ENCODE measurements around the gene ANTXR1. TPM values are rescaled to one million over a fixed set of nuclear protein-coding genes. Genes with fewer than 3 reads are reported as not detected.

The ANTXR1 gene
- total RNA-seq, 1 experiment from 2014 or later = 51.6 TPM

DNA sequence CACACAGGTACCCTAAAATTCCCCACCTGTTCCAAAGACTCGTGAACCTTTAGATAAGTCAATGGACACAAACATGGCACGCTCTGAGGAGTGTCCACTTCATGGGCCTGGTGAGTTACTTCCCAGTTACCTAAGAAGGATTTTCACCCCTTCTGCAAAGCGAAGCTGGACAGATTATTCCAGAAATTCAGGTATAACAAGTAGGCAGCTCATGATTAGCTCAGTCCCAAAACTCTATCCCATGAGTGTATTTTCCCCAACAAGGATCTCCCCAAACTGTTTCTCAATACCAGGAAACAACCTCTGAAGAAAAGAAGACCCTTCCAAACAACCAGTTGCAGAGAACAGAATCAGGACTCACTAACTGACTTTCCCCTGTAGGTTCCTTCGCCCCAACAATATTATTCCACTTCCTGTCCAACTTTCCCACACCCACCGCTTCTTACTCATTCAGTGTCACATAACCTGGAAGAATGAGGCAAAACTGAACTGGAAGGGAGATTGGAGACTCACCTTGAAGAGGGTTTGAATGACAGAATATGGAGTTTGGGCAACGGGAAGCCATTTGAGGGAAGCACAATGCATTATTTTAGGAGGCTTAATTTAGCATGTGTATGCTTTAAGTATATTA is 120.1 kb downstream of the ANTXR1 start:
- in situ Hi-C loops (cut with HindIII; ENCODE audit: low pct_unique_long_range_greater_than_20kb, low sequenced_read_pairs) = no loop called here
- DNase-seq (ENCODE audit: low read depth, low spot score) = no peak

DNA sequence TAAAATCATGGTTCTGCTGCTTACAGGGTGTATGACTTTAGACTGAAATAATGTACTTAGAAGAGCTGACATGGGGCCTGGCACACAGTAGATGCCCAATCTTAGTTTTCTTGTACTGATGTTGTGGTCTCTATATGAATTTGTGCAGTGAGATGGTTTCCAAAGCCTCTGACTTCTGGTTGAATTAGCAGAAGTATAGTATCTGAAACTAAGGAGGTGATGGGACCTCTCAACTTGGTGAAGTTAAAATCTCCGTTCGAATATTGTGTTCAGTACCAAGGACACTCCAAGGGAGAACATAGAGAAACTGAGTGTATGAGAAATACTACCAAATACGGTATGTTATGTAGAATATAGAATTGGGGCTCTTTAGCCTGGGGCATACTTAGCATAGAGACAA is 120.9 kb downstream of the ANTXR1 start:
- in situ Hi-C loops (cut with HindIII; ENCODE audit: low pct_unique_long_range_greater_than_20kb, low sequenced_read_pairs) = no loop called here
- DNase-seq (ENCODE audit: low read depth, low spot score) = no peak

DNA sequence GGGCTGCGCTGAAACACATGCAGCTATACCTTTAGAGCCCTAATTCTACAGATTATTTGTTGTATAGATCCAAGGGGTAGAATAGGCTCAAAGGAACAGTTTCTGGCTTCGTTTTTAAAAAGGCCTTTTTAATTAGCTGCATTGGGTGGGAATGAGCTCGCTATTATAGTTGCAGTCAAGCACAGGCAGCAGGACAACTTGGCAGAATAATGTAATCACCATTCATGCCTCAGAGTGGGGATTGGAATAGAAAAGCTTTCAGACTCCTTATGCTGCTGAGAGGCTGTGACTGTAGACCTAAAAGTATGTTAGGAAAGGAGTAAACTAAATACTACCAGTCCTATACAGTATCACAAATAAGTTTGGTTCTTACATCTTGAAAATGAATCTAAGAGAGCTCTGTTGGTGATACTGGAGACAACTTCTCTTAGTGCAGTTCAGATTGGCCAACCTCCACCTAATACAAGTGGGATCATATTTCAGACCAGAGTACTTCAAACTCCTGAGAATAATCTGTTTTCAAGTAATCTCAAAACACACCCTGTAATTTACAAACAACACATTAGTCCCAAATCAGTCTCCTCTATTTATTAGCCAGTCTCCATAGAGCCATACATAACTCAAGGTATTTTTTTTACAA is 121.4 kb downstream of the ANTXR1 start:
- DNase-seq (ENCODE audit: low read depth, low spot score) = no peak
- in situ Hi-C loops (cut with HindIII; ENCODE audit: low pct_unique_long_range_greater_than_20kb, low sequenced_read_pairs) = no loop called here

DNA sequence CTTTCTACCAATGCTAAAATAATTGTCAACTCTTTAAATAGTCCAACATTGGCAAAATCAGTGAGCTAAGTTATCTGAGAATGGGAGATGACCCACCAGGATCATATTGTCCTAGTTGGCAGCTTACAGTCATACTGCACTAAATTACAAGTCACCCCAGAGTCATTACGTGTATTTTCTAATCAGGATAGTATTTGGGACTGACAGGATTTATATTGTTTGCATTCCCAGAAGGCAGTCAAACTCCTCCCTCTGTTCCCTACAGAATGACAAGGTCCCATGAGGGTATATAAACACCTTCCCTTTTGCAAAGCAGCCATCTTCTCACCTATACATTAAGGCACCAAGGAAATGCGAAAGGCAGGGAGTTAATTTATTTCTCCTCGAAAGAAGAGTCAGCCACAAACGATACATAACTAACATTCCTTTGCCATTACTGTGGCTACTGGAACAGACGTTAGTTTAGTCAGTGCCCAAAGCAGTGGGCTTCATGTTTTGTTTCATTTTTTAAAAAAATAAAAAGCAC is 125.3 kb downstream of the ANTXR1 start:
- in situ Hi-C loops (cut with HindIII; ENCODE audit: low pct_unique_long_range_greater_than_20kb, low sequenced_read_pairs) = no loop called here
- no peak for DNase-seq (ENCODE audit: low read depth, low spot score)

DNA sequence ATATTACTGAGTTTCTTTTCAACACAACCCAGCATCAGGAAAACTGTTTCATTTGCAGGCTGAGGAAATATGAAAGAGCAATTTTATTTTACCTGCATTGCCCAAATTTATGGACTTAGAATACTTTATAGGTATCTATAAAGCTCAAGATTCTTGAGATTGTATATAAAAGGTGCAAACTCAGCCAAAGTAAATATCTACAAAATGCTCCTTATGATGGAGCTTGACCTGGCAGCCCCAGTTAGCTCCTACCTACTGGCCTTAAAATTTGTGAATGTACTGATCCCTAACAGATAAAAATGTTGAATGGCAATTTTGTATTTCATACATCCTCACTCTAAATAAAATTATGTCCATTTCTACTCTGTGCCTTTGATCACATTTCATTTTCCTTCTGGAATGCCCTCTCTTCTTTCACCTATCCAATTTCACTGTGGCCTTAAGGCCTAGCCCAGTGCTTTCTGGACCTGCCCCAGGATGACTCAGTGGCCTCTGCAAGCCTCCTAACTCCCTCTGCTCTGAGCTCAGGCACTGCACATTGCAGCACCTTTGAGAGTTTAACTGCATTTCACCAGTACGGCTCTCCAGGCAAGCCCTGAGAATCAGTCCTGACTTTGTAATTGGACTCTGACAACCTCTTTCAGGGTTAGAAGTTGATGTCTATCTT is 125.9 kb downstream of the ANTXR1 start:
- DNase-seq (ENCODE audit: low read depth, low spot score) = no peak
- in situ Hi-C loops (cut with HindIII; ENCODE audit: low pct_unique_long_range_greater_than_20kb, low sequenced_read_pairs) = no loop called here

DNA sequence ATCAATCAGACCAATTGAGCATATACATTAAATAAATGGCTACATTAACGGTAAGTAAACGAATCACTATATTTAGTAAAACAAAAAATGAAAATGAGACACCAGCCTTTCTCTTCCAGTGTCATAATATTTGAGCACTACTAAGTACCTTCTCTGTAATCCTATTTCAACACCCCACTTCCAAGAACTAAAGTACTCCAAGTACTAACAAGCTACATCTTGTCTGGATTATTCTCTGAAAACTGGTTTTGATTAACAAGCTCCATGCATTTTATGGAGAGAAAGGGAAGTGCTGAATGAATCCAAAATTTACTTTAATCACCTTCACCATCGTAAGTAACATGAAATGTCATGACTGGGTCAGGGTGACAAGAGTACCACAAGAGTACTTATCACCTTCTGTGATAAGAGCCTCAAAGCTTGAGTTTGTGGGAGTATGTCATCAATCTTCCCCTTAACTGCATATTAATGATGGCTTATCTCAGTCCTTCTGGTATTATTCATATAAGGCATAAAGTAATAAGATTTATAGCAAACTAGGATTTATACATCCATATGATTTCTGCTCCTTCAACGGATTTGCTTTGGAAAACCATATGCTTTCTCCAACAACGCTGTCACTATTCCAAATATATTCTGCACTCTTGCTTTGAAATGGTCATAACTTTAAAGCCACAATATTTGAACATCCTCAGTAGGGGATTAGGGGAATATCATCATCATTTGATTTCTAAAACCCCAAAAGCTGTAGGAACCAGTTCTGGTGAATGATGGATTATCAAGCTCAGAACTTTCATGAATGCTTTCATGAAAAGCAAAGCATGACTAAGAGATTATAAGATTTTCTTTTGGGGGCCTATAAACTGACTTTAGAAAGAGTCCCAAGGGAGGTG is 127.0 kb downstream of the ANTXR1 start:
- no peak for DNase-seq (ENCODE audit: low read depth, low spot score)
- in situ Hi-C loops (cut with HindIII; ENCODE audit: low pct_unique_long_range_greater_than_20kb, low sequenced_read_pairs) = no loop called here

DNA sequence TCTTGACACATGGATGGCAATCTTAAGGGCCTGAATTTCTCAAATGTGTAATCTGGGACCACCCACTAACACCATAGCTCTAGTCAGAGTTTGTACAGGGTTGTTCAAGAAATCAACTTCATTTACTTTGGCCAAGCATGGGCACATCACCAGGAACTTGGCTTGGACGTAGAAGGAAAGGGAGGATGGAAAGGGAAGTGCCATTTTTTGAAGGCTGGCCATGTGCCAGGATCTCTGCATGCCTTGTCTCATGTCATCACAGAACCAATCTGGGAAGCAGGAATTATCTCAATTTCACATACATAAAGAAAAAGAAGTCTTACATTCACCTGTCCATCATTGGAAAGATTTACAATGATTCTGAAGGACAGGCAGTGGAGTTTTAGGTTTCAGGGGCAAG is 128.1 kb downstream of the ANTXR1 start:
- DNase-seq (ENCODE audit: low read depth, low spot score) = no peak
- in situ Hi-C loops (cut with HindIII; ENCODE audit: low pct_unique_long_range_greater_than_20kb, low sequenced_read_pairs) = no loop called here

DNA sequence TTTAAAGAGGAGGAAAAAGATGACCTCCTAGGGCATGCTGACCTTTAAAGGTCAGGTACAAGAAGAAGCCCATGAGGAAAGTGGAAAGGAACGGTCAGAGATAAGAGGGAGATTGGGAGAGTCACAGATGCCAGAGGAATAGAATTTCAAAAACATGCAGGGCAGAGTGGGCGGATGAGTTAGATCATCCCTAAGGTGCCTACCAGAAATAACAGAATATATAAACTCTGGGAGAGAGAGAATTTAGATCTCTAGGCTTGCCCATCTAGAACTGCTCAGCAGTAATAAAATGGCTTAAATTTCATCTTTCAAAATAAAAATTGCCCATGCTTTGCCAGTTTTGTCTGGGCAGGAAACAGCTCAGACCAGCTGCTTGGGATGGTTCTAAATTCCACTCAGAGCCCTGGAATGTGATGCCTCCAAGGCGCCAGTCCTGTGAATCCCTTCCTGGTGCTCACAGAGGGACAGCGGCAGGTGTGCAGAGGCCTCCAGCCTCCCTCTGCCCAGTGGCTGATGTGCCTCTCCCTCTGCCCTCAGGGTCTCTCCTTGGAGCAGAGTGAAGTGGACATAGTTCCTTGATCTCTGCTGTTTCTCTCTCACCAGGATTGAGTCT is 130.9 kb downstream of the ANTXR1 start:
- DNase-seq (ENCODE audit: low read depth, low spot score) = no peak
- in situ Hi-C loops (cut with HindIII; ENCODE audit: low pct_unique_long_range_greater_than_20kb, low sequenced_read_pairs) = no loop called here

DNA sequence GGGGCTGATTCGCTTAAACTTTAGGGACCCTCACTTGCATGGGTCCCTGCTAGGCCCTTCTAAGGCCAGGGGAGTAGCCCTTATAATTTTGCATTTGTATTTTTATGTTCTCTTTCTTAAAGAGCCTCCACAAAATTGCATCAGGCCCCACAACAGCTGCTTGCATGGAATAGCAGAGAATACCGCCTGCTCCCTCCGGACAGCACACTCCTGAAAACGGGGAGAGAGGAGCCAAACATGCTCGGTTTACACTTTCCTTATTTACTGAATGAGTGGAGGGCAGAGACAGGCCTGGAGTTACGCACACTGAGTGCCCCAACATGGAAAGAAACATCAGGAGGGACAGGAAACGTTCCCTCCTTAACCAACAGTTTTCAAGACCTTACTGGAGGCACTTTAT is 132.2 kb downstream of the ANTXR1 start:
- in situ Hi-C loops (cut with HindIII; ENCODE audit: low pct_unique_long_range_greater_than_20kb, low sequenced_read_pairs) = no loop called here
- no peak for DNase-seq (ENCODE audit: low read depth, low spot score)

DNA sequence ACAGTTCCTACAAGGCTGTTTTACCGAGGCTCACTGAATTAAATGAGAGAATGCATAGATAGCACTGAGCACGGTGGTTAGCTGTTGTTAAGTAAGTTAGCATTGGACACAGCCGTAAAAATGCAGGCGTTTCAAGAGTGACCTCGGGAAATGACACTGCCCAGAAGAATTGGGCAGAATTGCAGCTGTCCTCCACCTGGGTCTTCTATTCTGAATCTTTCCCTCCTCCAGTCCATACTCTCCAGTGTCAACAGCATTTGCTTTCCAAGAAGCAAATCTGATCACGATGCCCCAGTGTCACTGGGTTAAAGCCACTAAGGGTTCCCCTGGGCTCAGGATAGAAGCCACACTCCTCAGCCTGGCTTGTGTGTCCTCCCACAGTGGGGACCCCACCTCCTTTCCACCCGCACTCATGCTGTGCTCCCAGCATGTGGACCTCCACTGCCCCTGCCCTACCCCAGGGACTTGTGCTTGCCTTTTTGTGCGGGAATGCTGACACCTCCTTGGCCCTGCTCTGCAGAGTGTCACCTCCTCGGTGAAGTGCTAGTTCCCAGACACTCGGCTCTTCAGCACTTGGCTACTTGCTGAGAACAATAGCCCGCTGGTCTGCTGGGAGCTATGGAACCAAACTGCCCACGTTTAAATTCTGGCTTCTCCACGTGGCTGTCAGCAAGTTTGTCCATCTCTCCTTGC is 135.0 kb downstream of the ANTXR1 start:
- in situ Hi-C loops (cut with HindIII; ENCODE audit: low pct_unique_long_range_greater_than_20kb, low sequenced_read_pairs) = no loop called here
- no peak for DNase-seq (ENCODE audit: low read depth, low spot score)

DNA sequence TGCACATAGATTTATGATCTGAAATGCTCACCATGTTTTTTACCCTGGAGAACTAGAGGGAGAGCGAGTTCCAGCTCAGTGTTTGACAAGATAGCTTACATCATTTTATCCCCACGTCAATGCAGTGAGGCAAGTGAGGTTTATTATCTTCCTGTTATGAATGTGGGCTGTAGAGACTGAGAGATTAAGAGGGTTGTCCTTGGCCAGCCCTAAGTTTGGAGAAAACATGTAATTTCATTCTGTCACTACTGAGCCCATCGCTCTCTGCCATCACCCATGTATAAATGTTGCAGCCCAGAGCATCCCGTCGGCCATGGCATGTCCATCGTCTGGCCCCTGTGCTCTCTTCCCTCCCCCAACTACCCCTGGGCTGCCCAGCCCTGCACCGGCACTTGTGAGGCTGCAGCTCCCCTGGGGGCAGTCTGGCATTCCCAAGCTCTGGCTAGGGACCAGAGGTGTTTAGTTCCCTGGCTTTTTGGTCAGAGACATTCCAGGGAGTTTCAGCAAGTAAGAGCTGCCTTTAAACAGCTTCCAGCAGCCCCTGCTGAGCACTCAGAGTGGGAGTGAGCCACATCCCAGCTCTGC is 136.7 kb downstream of the ANTXR1 start:
- in situ Hi-C loops (cut with HindIII; ENCODE audit: low pct_unique_long_range_greater_than_20kb, low sequenced_read_pairs) = no loop called here
- DNase-seq (ENCODE audit: low read depth, low spot score) = no peak

DNA sequence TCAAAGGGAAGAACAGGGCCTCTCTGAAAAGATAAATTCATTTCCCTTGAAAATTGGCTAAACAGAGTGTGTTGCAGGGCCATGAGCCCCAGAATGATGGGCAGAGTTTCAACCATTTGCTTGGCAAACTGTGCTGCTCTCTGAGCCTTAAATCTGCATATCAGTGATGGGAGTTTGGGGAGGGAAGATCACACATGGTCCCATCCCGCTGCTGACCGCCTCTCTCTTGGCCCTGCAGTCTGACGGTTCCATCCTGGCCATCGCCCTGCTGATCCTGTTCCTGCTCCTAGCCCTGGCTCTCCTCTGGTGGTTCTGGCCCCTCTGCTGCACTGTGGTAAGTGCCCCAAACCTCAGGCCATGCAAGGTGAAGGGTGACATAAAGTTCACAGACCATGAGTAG is 139.0 kb downstream of the ANTXR1 start:
- in situ Hi-C loops (cut with HindIII; ENCODE audit: low pct_unique_long_range_greater_than_20kb, low sequenced_read_pairs) = no loop called here
- no peak for DNase-seq (ENCODE audit: low read depth, low spot score)

DNA sequence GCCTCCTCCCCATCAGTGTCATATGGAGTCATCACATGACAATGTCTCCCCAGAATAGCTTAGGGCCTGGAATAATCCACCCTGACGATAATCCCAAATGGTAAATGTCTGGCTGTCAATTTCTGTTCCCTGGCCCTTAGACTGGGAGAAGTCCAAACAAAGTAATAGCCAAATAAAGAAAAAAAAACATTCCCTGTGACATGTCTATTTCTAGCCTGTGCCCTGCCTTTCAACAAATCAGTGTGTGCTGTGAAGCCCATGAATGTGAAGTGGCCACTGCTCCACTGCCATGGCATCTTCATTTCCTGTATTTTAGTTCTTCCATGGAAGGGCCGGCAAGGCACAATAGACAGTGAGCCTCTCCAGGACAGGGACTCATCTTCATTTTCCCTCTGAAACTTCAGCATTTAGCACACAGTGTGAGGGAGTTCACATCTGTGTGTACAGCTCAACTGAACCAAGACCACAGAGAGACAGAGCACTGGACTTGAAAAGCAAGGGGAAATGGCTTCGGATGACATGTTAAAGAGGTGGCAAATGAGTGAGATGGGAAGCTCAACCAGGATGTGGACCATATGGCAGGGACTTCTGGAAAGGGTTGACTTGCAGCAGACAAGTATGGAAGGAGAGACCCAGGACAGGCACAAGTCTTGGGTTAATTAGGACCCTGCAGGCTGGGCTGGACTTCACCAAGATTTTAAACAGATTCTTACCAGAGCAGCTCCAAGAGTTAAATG is 140.0 kb downstream of the ANTXR1 start:
- no peak for DNase-seq (ENCODE audit: low read depth, low spot score)
- in situ Hi-C loops (cut with HindIII; ENCODE audit: low pct_unique_long_range_greater_than_20kb, low sequenced_read_pairs) = no loop called here

DNA sequence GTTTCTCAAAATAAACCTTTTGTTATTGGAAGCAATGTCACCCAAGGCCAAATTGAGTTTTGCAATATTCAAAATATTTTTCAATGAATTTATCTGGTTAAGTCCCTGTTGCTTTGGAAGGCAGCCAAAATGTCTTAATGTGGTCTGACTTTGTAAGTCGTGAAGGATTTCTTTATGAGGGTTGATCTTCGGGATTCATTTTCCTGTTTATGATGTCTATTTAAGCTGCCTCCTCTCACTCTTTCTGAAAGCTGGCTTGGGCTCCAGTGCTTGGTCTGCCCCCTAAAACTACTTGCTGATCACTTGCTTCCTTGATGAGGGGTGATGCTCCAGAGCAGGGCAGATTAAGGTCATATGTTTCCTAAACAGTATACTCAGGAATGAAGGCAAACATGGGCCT is 141.1 kb downstream of the ANTXR1 start:
- in situ Hi-C loops (cut with HindIII; ENCODE audit: low pct_unique_long_range_greater_than_20kb, low sequenced_read_pairs) = no loop called here
- DNase-seq (ENCODE audit: low read depth, low spot score) = no peak

DNA sequence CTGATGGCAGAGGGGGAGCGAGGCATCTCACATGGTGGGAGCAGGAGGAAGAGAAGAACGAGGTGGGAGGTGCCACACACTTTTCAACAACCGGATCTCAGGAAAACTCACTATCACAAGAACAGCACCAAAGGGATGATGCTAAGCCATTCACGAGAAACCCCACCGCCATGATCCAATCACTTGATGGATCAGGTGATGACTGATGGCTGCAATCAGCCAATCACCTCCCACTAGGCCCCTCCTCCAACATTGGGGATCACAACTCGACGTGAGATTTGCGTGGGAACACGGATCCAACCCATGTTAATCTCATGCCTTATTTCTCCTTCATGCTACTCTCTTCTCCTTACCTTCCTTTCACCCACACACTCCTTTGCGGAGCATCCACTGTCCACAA is 143.6 kb downstream of the ANTXR1 start:
- DNase-seq (ENCODE audit: low read depth, low spot score) = no peak
- in situ Hi-C loops (cut with HindIII; ENCODE audit: low pct_unique_long_range_greater_than_20kb, low sequenced_read_pairs) = no loop called here

DNA sequence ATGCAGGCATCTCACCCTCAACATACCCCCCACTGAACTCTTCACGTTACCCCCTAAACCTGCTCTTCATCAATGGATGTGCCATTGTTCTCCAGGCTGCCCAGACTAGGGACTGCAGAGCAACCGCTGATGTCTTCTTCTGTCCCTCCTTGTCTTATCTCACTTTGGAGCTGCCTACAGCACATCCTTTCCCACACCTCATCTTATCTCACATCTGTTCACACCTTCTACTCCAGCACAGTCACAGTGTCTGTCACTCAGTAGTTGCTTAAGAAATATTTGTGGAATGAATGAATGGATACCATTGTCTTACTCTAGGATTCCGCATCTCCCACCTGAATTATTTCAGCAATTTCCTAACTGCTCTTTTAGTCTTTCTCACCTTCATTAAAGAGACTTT is 144.5 kb downstream of the ANTXR1 start:
- in situ Hi-C loops (cut with HindIII; ENCODE audit: low pct_unique_long_range_greater_than_20kb, low sequenced_read_pairs) = no loop called here
- no peak for DNase-seq (ENCODE audit: low read depth, low spot score)

Data from SK-MEL-5 (cell line).